Pericardium fibroblast (primary cell): ENCODE results near the gene IFIT1B. TPM values are rescaled to one million over a fixed set of nuclear protein-coding genes. Genes with fewer than 3 reads are reported as not detected.

Experiments used
- total RNA-seq: library from RNA; depleted of rRNA; stranded (reverse); fragments of >200 nt; gene quantifications from 2 replicates; pipeline ENCODE4 v1.2.3, GENCODE V29; 2015

The IFIT1B gene
- not detected in 2 replicates for total RNA-seq

DNA sequence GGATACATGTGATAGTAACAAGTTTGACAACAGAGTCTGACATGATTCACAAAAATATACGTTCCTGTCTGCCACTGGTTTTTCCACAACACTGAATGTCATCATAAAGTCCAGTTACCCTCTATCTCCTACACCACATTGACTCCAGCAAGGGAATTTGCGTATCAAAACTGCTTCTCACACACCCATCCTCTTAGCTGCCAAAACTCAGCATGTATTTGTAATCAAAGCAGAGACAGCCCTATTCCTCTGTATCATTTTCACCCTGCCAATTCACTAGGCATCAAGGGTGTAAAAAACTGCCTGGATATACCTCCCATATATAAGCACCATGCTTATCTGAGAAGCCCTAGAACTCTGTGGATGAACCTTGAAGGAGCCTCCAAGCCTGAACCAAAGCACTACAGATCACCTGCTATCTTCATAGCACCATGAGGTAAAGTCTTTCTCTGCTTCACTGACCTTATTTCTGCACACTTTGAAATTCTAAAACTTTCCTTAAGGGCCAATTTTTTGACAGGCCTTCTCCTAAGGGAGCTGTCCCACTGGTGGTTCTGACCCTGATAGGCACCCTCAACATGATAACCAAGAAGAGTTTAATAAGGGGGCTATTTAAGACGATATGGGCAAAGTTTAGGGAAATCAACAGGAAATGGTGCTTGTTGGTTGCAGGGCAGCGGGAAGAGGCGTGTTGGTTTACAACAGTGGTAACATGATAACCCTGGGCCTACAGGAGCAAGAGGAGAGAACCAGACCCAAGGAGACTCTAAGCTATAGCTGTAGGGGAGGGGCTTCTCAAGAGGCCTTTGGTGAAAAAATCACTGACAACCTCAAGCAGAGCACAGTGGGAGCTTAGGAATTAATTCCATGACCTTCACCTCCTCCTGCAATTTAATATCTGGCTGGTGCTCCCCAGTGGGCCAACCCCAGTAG, at the start of gene IFIT1B:
Gene IFIT1B (plus strand): TSS at position 352 of the 933 bp plus-strand sequence. CDS start 80 bp downstream, at position 432.

GRCh38 chr10:89391907-89392756, 14.3 kb downstream of the IFIT1B start, which contains the start of gene IFIT1:
Gene IFIT1 (plus strand): TSS chr10:89392623. CDS start chr10:89392713, 90 bp downstream.

DNA sequence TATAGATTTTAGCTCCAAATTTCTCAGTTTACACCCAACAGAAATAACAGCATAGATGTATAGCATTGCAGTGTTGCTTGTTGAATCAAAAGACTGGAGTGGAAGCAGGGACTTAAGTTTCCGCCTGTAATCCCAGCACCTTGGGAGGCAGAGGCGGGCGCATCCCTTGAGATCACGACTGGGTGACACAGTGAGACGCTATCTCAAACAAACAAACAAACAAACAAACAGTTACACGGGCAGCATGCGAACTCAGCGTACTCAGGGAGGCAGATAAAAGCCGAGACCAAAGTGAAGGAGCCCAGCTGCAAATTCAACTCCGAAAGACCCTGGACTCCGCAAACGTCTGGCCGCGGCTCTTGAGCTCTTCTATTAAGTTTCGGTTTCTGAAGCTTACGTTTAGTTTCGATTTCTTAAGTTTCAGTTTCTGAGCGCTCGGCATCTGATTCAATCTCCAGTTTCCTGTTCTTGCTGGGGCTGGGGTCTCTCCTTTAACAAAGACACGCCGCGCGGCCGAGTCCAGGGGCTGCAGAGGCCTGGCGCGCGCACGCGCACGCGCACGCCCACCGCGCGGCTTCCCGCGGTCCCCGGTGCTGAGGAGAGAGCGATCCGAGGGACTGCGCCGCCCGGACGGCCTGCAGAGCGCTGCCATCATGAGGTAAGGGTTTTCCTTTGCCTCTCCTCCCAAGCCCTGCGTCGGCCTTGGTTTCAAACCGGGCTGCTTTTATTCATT, 36.5 kb downstream of the IFIT1B start, which contains the start of gene IFIT5:
Gene IFIT5 (plus strand): TSS at position 423 of the 733 bp plus-strand sequence. CDS start 231 bp downstream, at position 654.

Other genes with a start within 250 kb of the IFIT1B start
- 0.23 and 1.6 TPM in 2 replicates for gene CH25H, start 170.7 kb upstream of the IFIT1B start, total RNA-seq
- 88.1 and 95.0 TPM in 2 replicates for gene LIPA, start 126.3 kb upstream of the IFIT1B start, total RNA-seq
- gene IFIT2, start 76.0 kb upstream of the IFIT1B start, total RNA-seq = 4.0 and 4.7 TPM in 2 replicates
- gene IFIT3, start 50.1 kb upstream of the IFIT1B start, total RNA-seq = 12.8 and 22.5 TPM in 2 replicates
- gene IFIT1, start 14.6 kb downstream of the IFIT1B start, total RNA-seq = 12.6 and 23.2 TPM in 2 replicates
- 13.7 and 14.2 TPM in 2 replicates for gene IFIT5, start 36.5 kb downstream of the IFIT1B start, total RNA-seq
- gene SLC16A12, start 157.5 kb downstream of the IFIT1B start, total RNA-seq = 3.6 and 16.1 TPM in 2 replicates